Parathyroid adenoma (tissue), 2 donors: ENCODE data around the gene PINLYP.
"Not testable (repeated sequence)": the region's sequence is repeated elsewhere in the genome, so short reads cannot be mapped to it uniquely, and the experiment has no call there.

Experiments used
- H2AFZ ChIP-seq: fragments of 300-600 bp; sonication (generic); one replicate; pipeline ENCODE4 v1.7.0; 2017; ENCODE audit warnings: antibody characterized with exemption, mild to moderate bottlenecking
- H3K27ac ChIP-seq: fragments of 300-600 bp; sonication (generic); one replicate; pipeline ENCODE4 v1.7.0; 2017
- H3K27me3 ChIP-seq: fragments of 300-600 bp; sonication (generic); one replicate; pipeline ENCODE4 v1.7.0; 2017; ENCODE audit warnings: low read length; ENCODE audit not compliant: control insufficient read depth, insufficient read depth
- H3K36me3 ChIP-seq: fragments of 300-600 bp; sonication (generic); one replicate; pipeline ENCODE4 v1.7.0; 2017; ENCODE audit warnings: low read length; ENCODE audit not compliant: control insufficient read depth, insufficient read depth
- H3K4me1 ChIP-seq: fragments of 300-600 bp; sonication (generic); one replicate; pipeline ENCODE4 v1.7.0; 2017; ENCODE audit warnings: control low read depth
- H3K4me2 ChIP-seq: fragments of 300-600 bp; sonication (generic); one replicate; pipeline ENCODE4 v1.7.0; 2017; ENCODE audit warnings: low read length
- H3K4me3 ChIP-seq: fragments of 300-600 bp; sonication (generic); one replicate; pipeline ENCODE4 v1.7.0; 2017; ENCODE audit warnings: low read depth, low read length
- H3K79me2 ChIP-seq: fragments of 300-600 bp; sonication (generic); one replicate; pipeline ENCODE4 v1.7.0; 2017; ENCODE audit warnings: control low read depth
- H3K9ac ChIP-seq: fragments of 300-600 bp; sonication (generic); one replicate; pipeline ENCODE4 v1.7.0; 2017; ENCODE audit warnings: mild to moderate bottlenecking
- H3K9me3 ChIP-seq: fragments of 300-600 bp; sonication (generic); one replicate; pipeline ENCODE4 v1.7.0; 2017; ENCODE audit warnings: low read length; ENCODE audit not compliant: control insufficient read depth
- CTCF ChIP-seq: fragments of 300-600 bp; sonication (generic); IDR thresholded peaks from one replicate; pipeline ENCODE4 v1.7.0; 2017; ENCODE audit warnings: antibody characterized with exemption, mild to moderate bottlenecking
- donor health status: primary hyperparathyroidism.

Gene PINLYP

GRCh38 chr19:43596842-43597461 lies 21.4 kb downstream of the PINLYP start:
- no peaks in the 10 kb centered on the region for H3K27me3 ChIP-seq
- H3K9ac ChIP-seq = peak overlapping the region; percentile 16
- peak overlapping the region; percentile 92 for H3K27ac ChIP-seq
- no peaks in the 10 kb centered on the region for H3K36me3 ChIP-seq
- H3K4me2 ChIP-seq = peak overlapping the region; percentile 95
- H2AFZ ChIP-seq = peak overlapping the region; percentile 72
- H3K4me3 ChIP-seq = peak overlapping the region; percentile 85
- no peaks in the 10 kb centered on the region for H3K9me3 ChIP-seq
- H3K4me1 ChIP-seq = peaks cover 12% of the 10 kb centered on the region
- no peak for TF ChIP-seq CTCF
- H3K79me2 ChIP-seq = peaks cover 17% of the 10 kb centered on the region

GRCh38 chr19:43597876-43598275 lies 22.3 kb downstream of the PINLYP start:
- Histone ChIP-seq H3K79me2 (peaks cover 17% of the 10 kb centered on the region), H3K27ac (no peak overlapping the region), H2AFZ (no peak overlapping the region), H3K4me2 (no peak overlapping the region), H3K27me3 (no peaks in the 10 kb centered on the region), H3K9me3 (no peaks in the 10 kb centered on the region), H3K4me1 (peaks cover 12% of the 10 kb centered on the region), H3K4me3 (no peak overlapping the region), H3K36me3 (no peaks in the 10 kb centered on the region), H3K9ac (no peak overlapping the region)
- TF ChIP-seq CTCF = no peak

- H3K27me3 ChIP-seq = no peaks in the 10 kb centered on the region
- no peak overlapping the region for H3K27ac ChIP-seq
- H3K79me2 ChIP-seq = peaks cover 16% of the 10 kb centered on the region
- no peaks in the 10 kb centered on the region for H3K9me3 ChIP-seq
- no peak for TF ChIP-seq CTCF
- no peak overlapping the region for H3K4me3 ChIP-seq
- peaks cover 12% of the 10 kb centered on the region for H3K4me1 ChIP-seq
- no peak overlapping the region for H2AFZ ChIP-seq
- H3K36me3 ChIP-seq = no peaks in the 10 kb centered on the region
- no peak overlapping the region for H3K4me2 ChIP-seq
- no peak overlapping the region for H3K9ac ChIP-seq
These were observed 23.0 kb downstream of the PINLYP start for GRCh38 chr19:43598445-43599240.

- TF ChIP-seq CTCF = no peak
- Histone ChIP-seq H3K4me3 (no peak overlapping the region), H3K27ac (no peak overlapping the region), H3K36me3 (no peaks in the 10 kb centered on the region), H3K9me3 (no peaks in the 10 kb centered on the region), H2AFZ (no peak overlapping the region), H3K4me1 (peaks cover 11% of the 10 kb centered on the region), H3K9ac (no peak overlapping the region), H3K79me2 (peaks cover 9% of the 10 kb centered on the region), H3K4me2 (no peak overlapping the region), H3K27me3 (no peaks in the 10 kb centered on the region)
These were observed 24.2 kb downstream of the PINLYP start for GRCh38 chr19:43599635-43600295.

GRCh38 chr19:43600326-43600725 lies 24.7 kb downstream of the PINLYP start:
- not testable (repeated sequence) for H3K4me3 ChIP-seq, H3K9me3 ChIP-seq, H3K9ac ChIP-seq, H3K79me2 ChIP-seq, H3K36me3 ChIP-seq, H3K27ac ChIP-seq, H3K4me1 ChIP-seq, H3K4me2 ChIP-seq, H2AFZ ChIP-seq, H3K27me3 ChIP-seq
